ENCODE measurements around the gene RCAN2.

The RCAN2 gene

DNA sequence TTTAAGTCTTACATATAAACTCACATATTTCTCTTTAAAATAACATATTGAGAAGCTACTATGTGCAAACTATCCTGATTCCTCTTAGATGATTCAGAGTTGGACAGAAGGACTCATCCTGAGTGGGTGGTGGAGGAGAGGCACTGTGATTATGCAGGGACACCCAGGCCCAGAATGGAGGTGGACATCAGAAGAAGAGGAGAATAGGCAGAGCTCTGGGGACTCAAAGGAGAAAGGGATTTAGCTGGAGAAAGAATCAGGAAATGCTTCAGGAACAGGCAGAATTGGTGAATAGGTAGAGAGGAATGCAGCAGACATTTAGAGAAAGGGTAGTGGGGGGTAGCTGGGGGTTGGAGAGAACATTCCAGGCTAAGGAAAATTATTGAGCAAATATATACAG is 17.4 kb downstream of the RCAN2 start:
- peak; percentile 62 for DNase-seq (ENCODE audit: low read depth)
- no peak for TF ChIP-seq CTCF (conservative IDR thresholded peaks at IDR 0.05; ENCODE audit: control insufficient read depth, insufficient read depth, low read depth, low read length)
- H3K4me3 ChIP-seq (ENCODE audit: control insufficient read depth, low read depth, low read length): no peak overlapping the region

DNA sequence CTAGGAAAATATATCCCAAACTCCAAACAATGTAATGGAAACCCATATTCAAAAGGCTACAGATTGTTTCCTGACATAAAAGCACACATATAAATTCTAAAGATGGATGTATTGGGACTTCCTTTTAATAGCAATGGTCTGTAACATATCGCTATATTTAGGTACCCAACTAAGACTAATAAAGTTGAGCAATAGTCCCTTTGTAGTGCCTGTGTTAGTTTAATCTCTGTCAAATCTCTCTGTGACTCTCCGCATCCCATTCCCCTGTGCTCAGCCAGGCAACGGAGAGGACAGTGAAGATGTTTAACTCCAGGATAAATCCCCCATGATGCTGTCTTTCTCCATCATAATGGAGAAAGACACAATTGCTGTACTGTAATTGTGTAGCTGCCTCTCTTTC is 19.0 kb downstream of the RCAN2 start:
- no peak for TF ChIP-seq CTCF (conservative IDR thresholded peaks at IDR 0.05; ENCODE audit: control insufficient read depth, insufficient read depth, low read depth, low read length)
- H3K4me3 ChIP-seq (ENCODE audit: control insufficient read depth, low read depth, low read length): no peak overlapping the region
- DNase-seq (ENCODE audit: low read depth): no peak

GRCh38 chr6:46469021-46469420 is 22.2 kb downstream of the RCAN2 start:
- H3K4me3 ChIP-seq (ENCODE audit: control insufficient read depth, low read depth, low read length): no peak overlapping the region
- TF ChIP-seq CTCF (conservative IDR thresholded peaks at IDR 0.05; ENCODE audit: control insufficient read depth, insufficient read depth, low read depth, low read length): no peak
- DNase-seq (ENCODE audit: low read depth): no peak

DNA sequence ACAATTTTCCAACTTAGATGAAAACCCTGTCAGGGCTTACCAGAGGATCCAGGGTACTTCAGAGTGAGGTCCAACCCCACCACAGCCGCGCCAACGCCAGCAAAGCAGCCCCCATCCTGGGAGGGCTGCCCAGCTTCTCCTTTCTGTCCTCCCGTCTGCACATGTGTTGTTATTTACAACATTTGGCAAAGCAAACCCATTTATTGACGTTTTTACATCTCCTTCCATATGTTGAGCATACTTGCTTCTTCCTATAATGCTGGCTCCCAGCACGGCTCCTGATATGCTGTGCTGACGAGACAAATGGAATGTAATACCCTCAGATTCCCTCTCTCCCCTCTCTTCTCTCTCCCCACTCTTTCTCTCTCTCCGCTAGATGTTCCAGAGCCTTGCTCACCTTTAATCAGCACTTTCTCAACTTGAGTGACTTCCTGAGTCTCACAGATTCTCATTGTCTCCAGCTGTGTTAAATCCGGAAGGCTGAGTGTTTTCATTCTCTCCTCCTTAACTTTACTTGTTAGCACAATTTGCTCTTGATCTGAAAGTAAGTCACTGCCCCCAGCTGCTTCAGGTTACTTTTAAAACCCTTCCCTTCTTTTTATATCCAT is 22.7 kb downstream of the RCAN2 start:
- H3K4me3 ChIP-seq (ENCODE audit: control insufficient read depth, low read depth, low read length): no peak overlapping the region
- no peak for DNase-seq (ENCODE audit: low read depth)
- no peak for TF ChIP-seq CTCF (conservative IDR thresholded peaks at IDR 0.05; ENCODE audit: control insufficient read depth, insufficient read depth, low read depth, low read length)

- H3K4me3 ChIP-seq (ENCODE audit: control insufficient read depth, low read depth, low read length): no peak overlapping the region
- no peak for TF ChIP-seq CTCF (conservative IDR thresholded peaks at IDR 0.05; ENCODE audit: control insufficient read depth, insufficient read depth, low read depth, low read length)
- no peak for DNase-seq (ENCODE audit: low read depth)
These were observed 24.7 kb downstream of the RCAN2 start for GRCh38 chr6:46466570-46466969.

GRCh38 chr6:46465294-46466165 is 25.7 kb downstream of the RCAN2 start:
- no peak overlapping the region for H3K4me3 ChIP-seq (ENCODE audit: control insufficient read depth, low read depth, low read length)
- DNase-seq (ENCODE audit: low read depth): peak; percentile 37
- no peak for TF ChIP-seq CTCF (conservative IDR thresholded peaks at IDR 0.05; ENCODE audit: control insufficient read depth, insufficient read depth, low read depth, low read length)
